NT2/D1 (cell line): ENCODE data around the gene THRA.

ENCODE experiments used
- SUZ12 ChIP-seq: IDR thresholded peaks from 2 replicates; pipeline ENCODE4 v1.6.1; 2011; ENCODE audit not compliant: insufficient read length, insufficient read depth; ENCODE audit errors: extremely low read depth
- YY1 ChIP-seq: IDR thresholded peaks from 2 replicates; pipeline ENCODE4 v1.6.1; 2011; ENCODE audit not compliant: insufficient read length, insufficient read depth
- ZNF274 ChIP-seq: IDR thresholded peaks from 2 replicates; pipeline ENCODE4 v1.6.1; 2011; ENCODE audit warnings: mild to moderate bottlenecking, low read depth, low read length

DNA sequence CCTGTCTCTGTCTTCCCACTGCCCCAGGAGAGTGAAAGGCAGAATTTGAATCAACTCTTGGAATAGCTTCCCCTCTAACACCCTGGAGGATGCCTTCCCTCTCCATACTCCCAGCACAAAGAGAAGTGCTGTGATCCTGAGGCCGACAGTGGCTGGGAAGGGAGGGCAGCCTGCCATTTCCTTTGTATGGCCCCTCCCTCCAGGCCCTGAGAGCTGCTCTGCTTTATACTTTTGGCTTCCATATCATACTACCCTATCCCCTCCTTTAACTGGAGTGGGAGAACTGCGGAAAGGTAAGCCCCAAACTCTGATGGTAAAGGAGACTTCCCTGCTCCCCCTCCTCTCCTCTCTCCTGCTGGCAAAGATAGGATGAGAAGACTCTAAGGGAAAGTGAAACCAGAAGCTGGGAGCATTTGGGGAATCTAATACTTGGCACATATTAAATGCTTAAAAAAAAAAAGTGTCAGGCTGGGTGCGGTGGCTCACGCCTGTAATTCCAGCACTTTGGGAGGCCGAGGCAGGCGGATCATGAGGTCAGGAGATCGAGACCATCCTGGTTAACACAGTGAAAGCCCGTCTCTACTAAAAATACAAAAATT, 4.5 kb upstream of the THRA start:
- no peak for TF ChIP-seq ZNF274
- no peak for TF ChIP-seq SUZ12
- TF ChIP-seq YY1, result no peak
